CD4-positive, alpha-beta T cell treated with Interleukin-15 for 1 hour (primary cell): ENCODE data around the gene STK32C.
"Not testable (repeated sequence)": the region's sequence is repeated elsewhere in the genome, so short reads cannot be mapped to it uniquely, and the experiment has no call there.

ENCODE experiments used
- DNase-seq: peaks from one replicate; pipeline ENCODE4 v3.0.0-alpha.2; 2020

STK32C gene

DNA sequence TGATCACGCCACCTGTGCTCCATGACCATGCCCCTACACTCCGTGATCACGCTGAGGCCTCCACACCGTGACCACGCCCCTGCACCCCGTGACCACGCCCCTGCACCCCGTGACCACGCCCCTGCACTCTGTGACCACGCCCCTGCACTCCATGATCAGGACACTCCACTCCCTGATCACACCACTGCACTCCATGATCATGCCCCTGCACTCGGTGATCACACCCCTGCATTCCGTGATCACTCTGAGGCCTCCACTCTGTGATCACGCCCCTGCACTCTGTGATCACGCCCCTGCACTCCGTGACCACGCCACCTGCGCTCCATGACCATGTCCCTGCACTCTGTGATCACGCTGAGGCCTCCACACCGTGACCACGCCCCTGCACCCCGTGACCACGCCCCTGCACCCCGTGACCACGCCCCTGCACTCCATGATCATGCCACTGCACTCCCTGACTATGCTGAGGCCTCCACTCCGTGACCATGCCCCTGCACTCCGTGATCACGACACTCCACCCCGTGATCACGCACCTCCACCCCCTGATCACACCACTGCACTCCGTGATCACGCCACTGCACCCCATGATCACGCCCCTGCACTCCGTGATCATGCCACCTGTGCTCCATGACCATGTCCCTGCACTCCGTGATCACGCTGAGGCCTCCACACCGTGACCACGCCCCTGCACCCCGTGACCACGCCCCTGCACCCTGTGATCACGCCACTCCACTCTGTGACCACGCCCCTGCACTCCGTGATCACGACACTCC lies 27.7 kb downstream of the STK32C start:
- DNase-seq = peak; percentile 9

DNA sequence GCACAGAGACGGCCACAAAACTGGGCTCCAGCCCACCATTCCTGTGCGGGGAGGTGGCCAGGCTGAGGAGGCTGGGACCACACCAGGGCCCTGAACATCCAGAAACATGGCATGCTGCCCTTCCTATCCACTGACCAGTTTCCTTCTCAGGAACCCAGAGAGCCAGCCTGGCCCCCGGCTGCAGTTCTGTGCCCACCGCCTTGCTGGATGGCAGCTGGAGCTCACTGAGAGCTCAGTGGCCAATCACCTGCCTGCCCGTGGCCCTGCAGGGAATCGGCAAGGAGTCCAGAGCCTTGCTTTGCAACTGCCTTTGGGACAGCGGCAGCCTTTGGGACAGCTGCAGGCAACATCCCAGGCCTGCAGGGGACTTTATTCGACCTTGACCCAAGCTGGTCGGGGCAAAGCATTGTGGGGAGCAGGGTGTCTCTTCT lies 30.4 kb downstream of the STK32C start:
- no peak for DNase-seq

DNA sequence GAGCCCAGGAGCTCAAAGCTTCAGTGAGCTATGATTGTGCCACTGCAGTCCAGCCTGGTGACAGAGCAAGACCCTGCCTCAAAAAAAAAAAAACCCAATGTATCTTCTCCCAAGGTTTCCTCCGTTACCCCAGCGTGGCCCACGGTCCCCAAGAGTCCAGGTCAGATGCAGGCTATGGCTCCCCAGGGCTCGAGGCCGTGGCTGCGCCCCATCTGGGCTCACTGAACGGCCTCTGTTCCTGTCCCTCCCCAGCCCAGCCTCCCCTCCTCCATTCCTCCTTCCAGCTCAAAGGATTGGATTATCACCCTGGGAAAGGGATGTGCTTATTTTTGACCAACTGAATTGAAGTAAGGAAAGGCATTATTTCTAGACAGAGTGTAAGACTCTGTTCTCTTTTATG lies 31.0 kb downstream of the STK32C start:
- DNase-seq = no peak

DNA sequence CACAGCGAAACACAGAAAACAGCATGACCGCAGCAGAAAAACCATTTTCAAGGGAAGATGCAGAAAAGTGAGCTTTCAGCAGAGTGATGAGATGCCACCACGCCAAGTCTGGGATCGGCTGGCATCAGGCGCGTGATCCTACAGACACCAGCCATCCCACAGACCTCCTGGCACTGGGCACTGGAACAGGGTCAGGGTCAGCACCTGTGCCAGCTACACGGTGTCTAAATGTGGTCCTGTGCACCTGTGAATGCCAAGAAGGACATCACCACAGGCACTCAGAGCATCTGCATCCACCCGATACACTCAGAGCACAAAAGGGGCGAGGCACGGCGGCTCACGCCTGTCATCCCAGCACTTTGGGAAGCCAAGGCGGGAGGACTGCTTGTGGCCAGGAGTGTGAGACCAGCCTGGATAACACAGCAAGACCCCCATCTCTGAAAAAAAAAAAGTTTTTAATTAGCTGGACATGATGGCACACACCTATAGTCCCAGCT lies 31.5 kb downstream of the STK32C start:
- DNase-seq = no peak

DNA sequence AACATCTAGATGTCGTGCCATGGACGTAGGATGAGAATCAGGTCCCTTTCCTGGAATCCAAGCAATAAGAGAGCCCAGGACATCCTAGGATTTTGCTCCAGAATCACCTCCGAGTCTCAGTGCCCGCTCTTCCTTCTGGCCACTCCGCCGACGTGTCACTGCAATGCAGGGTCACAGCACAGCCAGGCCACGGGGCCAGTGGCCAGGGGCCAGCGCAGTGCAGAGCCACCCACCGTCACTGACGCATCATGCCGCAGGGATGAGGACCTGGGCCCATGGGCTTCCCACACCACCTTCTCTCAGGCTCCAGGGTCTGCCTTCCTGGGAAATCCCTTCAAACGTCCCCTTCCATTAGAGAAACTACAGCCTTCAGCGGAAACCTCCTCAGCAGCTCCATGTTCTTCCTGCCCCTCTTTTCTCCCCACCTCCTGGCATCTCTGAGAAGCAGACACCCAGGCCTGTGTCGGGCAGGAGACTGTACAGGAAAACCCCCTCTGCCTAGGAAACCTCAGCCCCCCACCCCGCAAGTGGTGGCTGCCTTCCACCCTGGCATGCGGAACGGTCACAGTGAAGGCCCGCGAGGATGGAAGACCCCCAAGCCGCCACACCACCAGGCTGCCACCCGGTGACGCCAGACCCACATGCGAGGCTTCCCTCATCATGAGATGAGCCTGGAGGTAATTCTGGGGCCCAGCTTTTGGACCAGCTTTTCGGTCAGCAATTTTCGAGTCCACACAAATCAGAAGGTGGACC lies 32.1 kb downstream of the STK32C start:
- no peak for DNase-seq

DNA sequence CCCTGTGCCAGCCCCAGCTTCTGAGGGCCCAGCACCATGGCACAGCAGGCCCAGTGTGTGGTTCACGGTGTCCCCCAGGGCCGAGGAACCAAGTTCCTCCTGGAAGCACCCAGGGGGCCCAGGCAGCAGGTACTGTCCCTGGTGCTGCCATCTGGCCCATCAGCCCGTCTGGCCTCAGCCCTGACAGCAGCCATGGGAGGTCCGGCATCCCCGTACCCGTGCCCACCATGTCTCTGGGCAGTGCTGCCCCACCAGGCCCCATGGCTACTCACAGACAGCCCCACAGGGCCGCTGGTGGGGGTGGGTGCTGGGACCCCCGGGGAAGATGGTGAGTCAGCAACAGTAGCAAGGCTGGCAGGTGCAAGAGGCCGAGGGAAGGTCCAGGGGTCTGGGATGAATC lies 32.8 kb downstream of the STK32C start:
- peak; percentile 14 for DNase-seq

DNA sequence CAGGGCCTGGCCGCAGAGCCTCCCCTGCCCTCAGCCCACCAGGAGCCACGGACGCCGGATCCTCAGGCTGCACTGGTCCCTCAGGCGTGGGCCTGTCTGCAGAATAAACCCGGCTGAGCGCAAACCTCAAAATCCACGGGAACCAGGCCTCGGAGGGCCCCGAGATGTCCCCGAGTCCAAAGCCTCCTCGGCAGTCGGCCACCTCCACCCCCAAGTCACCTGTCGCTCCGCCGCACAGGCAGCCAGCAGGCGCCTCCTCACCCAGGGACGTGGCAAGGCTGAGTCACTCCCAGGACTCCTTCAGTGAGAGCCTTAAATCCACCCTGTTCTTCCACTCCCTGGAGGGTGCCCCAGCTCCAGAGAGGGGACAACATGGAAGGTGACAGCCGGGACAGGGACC lies 33.2 kb downstream of the STK32C start:
- peak; percentile 9 for DNase-seq

DNA sequence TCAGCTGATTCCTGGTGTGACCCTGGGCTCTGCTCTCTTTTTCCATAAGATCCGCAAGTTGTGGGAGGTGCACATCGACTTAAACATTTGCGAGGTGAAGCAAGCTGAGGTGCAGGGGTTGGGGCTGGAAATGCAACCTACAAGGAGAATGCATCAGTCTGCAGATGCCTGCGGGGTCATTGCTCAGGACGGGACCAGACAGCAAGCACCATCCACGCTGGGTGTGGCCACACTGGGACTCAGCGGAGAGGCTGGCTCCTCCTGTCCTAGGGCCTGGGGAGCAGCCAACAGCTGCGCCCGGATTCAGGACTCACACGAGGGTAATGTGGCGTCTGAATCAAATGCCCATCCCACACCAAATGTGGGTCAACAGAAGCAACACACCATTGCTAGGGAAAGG lies 33.8 kb downstream of the STK32C start:
- DNase-seq = no peak

DNA sequence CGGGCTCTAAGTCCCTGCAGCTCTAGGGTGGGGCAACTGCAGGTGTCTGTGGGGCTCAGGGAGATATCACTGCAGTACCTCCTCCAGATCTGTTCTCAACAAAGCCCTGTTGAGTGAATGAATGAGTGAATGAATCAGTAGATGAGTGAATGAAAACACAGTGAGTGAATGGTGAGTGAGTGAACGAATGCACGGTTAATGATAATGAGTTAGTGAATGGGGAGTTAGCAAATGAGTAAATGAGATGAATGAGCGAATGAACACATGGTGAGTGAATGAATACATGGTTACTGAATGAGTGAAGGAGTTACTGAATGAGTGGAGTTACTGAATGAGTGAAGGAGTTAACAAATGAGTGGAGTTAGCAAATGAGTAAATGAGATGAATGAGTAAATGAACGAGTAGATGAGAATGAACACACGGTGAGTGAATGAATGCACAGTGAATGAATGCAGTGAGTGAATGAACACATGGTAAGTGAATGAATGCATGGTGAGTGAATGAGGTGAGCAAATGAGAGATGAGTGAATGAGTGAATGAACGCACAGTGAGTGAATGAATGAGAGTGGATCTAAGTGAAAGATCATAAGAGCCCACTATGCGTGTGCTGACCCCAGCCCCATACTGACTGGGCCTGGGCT lies 34.3 kb downstream of the STK32C start:
- DNase-seq = no peak

DNA sequence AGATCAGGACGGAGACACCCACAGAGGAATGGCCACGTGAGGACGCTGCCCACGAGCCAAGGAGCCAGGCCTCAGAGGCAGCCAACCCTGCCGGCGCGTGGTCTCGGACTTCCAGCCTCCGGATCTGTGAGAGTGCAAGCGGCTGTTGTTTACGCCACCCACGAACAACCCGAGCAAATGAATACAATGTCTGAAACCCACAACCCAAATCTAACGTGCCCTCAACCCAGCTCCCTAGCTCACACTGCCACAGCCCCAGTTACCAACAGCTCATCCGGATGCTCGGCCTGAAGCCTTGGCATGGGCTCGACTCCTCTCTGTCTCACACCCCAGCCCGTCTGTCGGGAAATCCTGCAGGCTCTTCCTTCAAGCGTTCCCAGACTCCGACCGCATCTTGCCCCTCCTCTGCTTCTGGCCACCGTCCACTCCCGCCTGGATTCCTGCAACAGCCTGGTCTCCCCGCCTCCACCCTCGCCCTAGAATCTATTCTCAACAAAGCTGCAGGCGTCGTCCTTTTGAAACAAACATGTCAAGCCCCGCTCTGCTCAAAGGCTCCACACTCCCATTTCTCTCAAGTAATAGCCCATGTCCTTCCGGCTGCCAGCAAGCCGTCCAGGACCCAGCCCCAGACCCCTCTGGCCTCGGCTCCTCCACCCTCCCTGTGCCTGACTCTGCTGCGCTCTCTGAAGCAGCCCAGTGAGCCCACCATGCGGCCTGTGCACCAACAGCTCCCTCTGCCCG lies 35.3 kb downstream of the STK32C start:
- peak; percentile 15 for DNase-seq

DNA sequence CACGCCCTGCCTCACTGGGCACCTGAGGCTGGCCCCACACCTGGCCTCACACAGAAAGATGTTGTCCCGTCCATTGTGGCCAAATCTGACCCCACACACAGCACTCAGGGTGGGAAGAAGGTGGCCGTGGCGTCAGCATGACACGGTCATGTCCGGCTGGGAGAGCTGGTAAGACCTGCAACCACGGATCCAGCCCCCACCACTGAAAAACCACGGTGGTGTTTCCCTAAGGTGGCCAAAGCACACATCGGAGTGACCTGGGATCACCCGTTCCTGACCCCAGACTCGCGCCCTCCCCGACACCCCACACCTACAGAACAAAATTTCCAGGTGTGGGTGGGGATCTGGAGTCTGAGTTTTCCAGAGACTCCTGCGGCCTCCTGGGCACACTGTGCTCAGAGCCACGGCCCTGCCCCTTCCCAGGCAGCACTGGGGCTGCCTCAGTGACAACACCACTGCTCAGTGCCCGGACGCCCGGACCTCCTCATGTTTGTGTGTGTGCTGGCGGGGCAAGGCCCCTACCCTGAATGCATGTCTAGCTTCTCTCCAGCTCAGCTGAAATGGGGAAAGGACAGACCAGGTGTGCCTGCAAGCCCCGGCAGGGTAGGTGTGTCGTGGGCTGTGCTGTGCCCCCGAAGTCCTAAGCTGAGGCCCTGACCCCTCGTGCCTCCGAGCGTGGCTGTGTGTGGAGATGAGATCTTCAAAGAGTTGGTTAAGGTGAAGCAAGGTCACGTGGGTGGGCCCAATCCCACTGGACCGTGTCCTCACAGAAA lies 36.1 kb downstream of the STK32C start:
- peak; percentile 15 for DNase-seq

DNA sequence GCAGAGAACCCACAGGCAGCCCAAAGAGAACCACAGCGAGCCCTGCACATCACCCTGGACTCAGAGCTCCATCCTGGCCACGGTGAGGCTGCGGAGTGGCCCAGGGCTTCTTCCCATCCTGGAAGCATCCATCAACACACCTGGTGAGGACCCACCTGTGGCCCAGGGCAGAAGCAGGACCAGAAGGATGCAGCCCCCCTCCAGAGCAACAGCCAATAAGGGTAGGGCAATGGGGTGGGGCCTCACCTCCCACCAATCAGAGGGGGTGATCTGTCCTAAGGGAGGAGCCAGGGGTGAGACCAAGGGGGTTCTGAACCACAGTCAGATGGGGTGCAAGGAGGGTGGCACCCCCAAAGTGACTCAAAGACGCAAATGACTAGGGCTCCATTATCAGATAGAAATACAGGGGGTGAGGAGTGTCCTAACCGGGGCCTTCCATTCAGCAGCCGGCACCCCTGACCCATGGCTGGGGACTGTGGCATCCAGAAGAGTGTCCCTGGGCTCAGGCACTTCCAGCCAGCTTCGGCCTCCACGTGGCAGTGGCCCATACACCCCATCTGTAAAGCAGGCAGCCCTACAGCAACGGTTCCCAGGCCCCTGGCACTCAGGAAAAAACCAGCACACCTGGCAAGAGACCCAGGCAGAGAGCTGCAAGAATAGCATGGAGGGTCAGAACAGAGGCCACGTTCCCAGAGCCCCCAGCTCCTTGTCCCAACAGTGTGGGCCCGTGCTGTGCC lies 36.9 kb downstream of the STK32C start:
- no peak for DNase-seq

DNA sequence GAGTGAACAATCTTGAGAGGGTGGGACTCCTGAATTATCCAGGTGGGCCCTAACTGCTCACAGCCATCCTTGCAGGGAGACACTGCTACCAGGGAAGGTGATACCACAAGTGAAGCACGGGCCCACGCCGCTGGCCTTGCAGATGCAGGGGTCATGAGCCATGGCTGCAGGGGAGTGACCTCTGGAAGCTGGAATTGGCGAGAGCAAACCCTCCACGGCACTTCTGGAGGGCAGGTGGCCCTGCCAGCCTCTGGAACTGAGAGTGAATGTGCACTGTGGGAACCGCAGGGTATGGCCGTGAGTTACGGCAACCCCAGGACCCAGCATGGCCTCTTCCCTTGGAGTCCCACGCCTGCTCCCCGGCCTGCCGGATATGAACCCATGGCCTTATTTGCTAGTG lies 37.5 kb downstream of the STK32C start:
- DNase-seq = peak; percentile 10

DNA sequence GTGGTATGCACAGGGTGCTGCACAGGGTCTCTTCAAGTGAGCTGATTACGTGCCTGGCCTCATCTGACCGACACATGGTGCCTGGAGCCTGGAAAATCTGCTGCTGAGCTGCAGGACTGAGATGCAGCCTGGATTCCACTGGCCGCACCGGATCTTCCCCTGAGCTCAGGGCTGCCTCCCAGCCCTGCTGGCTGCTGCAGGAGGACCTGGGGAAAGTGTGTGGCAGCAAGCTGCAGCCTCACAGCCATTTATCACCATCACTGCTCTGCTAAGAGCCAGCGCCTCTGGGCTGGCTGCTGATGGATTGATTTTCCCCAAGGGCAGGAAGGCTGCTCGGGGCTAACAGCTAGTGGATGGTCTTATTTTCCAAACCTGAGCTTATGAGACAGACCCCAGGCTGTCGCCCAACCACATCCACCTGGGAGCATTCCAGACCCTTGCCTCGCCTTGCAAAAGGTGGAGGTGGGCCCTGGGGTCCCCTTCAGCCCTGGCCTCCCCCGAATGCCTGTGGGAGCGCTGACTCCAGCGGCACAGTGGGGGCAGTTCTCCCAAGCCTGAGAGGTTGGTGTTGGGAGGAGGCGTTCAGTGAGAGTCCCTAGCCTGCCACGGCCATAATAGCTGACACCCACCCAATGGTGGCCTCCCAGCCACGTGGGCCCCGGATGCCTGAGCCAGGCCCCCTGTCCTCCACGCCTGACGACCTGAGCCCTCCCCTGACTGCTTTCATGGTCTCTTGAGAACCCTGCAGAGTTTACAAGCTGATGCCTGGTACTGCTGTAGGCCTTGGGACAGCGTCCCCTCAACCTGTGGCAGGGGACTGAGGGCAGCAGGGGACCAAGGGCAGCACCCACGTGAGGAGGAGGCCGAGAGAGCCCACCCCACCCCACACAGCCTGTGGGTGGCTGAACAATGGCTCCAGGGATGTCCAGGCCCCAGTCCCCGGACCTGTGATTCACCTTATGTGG lies 38.2 kb downstream of the STK32C start:
- DNase-seq = peak; percentile 11

DNA sequence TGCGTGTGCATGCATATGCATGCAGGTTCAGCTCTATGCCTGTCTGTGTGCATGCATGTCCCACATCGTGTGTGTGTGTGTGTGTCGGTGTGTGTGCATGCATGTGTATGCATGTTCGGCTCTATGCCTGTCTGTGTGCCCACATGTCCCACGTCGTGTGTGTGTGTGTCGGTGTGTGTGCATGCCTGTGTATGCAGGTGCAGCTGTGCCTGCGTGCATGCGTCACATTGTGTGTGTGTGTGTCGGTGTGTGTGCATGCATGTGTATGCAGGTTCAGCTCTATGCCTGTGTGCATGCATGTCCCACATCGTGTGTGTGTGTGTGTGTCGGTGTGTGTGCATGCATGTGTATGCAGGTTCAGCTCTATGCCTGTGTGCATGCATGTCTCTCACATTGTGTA lies 39.8 kb downstream of the STK32C start:
- DNase-seq = not testable (repeated sequence)

DNA sequence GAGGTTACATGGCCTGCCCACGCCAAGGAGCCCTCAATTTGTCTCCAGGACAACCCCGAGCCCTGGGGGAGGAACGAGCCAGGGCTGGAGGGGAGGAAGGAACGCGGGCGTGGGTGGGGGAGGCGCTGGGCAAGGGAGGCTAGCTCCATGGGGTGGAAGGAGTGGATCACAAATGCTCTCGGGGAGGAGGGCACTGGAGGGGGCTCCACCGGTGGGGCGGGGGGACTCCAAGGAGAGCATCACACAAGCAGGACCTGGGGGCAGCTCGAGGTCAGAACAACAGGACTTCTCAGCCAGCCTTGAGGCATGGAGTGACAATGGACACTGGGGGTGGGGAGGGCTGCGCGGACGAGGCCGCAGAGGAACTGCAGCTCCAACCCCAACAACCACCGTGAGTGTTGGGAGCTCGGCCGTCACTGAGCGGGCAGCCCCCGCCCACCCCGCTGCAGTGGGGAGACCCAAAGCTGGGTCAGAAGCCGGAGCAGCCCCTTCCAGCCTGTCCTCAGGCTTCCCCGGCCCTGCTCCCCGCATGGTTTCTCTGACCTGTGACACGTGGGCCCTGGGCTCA lies 41.1 kb downstream of the STK32C start:
- peak; percentile 13 for DNase-seq

DNA sequence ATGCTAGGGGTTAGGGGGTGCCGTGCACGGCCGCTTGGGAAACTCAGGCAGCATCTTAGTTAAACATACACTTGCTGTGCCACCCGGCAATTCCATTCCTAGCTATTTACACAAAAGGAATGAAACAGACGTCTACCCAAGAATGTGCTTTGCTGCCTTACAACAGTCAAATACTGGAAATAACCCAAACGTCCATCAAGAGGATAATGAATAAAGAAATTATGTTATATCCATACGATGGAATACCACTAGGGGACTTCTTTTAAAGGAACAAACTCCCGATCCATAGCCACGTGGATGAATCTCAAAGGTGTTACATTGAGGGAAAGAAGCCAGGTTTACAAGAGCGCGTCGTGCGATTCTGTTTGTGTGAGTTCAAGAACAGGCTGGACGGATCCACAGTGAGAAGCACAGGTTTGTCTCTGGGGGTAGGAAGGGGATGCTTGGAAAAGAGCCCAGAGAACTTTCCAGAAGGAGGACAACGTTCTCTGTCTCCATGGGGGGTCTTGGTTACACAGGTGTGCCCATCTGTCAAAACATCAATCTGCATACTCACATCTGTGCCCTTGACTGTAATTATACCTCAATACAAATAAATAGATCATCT lies 41.8 kb downstream of the STK32C start:
- peak; percentile 12 for DNase-seq

DNA sequence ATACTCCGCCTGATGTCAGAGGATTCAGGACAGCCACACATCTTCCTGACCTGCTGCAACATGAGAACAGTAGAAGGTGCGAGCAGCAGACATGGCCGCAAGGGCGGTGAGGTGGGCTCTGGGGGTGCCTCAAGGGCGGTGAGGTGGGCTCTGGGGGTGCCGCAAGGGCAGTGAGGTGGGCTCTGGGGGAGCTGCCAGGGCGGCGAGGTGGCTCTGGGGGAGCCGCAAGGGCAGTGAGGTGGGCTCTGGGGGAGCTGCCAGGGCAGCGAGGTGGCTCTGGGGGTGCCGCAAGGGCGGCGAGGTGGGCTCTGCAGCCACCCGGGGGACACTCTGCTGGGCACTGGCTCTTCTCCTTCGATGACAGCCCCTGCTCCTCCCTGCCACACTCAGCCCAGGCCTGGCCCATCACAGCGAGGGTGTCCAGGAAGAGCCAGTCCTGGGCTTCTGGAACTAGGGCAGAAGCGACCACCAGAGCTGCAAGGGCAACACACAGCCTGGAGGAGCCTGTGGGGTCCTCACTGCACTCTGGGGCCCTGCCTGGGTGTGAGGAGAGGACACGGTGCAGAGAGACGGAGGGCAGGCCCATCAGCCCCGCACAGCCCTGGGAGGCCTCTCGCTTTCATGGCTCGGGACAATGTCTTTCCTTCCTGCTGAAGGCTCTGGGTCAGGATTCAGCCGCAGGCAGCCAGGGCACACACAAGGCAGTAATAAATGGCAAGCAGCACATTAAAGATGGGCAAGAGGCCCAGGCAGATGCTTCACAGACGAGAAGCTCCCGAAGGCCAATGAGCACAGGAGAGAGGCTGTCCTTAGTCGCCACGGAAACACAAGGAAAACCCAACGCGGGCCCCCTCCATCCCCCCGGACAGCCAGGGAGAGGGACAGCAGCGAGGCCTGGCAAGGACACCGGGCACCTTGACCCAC lies 42.5 kb downstream of the STK32C start:
- DNase-seq = peak; percentile 10
